ENCODE data around the gene BEST1. TPM values are rescaled to one million over a fixed set of nuclear protein-coding genes. Genes with fewer than 3 reads are reported as not detected.

BEST1 gene
- total RNA-seq (1 to 10 TPM; 3.9 to 8.0 TPM), polyA plus RNA-seq (1 to 10 TPM; 3.5 to 4.1 TPM)
- long read RNA-seq, donor 1, partial matches to known transcripts, result 2 of 8 reads
- long read RNA-seq, donor 1, other reads (novel, unspliced or antisense), result 6 of 8 reads
- long read RNA-seq, donor 2, partial matches to known transcripts, result 1 of 5 reads
- long read RNA-seq, donor 2, other reads (novel, unspliced or antisense), result 4 of 5 reads

- DNase-seq (no peak), ATAC-seq (ENCODE audit: low FRiP score) (no peak)
- Histone ChIP-seq H3K9me3 (ENCODE audit: control insufficient read depth, low read length) (no peaks in the 10 kb centered on the region), H3K4me1 (ENCODE audit: control insufficient read depth in 1 of 2, insufficient read depth in 2 of 2, low read length in 2 of 2) (no peaks in the 10 kb centered on the region), H3K36me3 (ENCODE audit: control insufficient read depth in 1 of 2, insufficient read depth in 2 of 2, low read length in 1 of 2) (no peaks in the 10 kb centered on the region), H3K27me3 (ENCODE audit: control insufficient read depth in 1 of 2, insufficient read depth in 2 of 2, low read length in 1 of 2) (no peaks in the 10 kb centered on the region), H3K4me3 (ENCODE audit: low read length in 2 of 2) (no peak within 1 kb of the TSS), H3K27ac (ENCODE audit: low read depth in 1 of 2, low read length in 2 of 2) (no peak within 1 kb of the TSS)
- 87 to 88% methylated on average over 8 of the region's 8 CpGs for WGBS, 2 donors
- intact Hi-C loops (cut with DNase I), result no loop called here
Observed at GRCh38 chr11:61950035-61950547, at the start of gene BEST1. BEST1 (plus strand) TSS chr11:61950351; CDS start chr11:61951807, 1,456 bp downstream.

DNA sequence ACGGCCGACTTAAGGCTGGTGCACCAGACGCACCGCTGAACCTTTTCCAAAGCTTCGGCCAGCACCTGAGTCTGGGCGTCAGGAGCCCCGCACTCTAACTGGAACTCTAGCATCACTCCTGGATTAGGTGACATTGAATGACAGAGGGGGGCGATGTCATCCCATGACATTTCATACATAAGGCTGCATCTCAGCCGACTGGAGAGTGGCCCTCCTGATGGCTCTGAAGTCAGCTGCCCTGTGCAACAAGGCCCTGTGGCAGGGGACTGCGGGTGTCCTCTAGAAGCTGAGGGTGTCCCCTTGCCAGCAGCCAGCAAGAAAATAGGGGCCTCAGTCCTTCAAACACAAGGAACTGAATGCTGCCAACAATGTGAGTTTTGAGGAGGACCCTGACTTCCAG lies 48.8 kb upstream of the BEST1 start:
- no peaks in the 10 kb centered on the region for H3K4me1 ChIP-seq (ENCODE audit: control insufficient read depth in 1 of 2, insufficient read depth in 2 of 2, low read length in 2 of 2)
- DNase-seq (no peak), ATAC-seq (ENCODE audit: low FRiP score) (no peak)
- H3K36me3 ChIP-seq (ENCODE audit: control insufficient read depth in 1 of 2, insufficient read depth in 2 of 2, low read length in 1 of 2), result no peaks in the 10 kb centered on the region
- H3K27me3 ChIP-seq (ENCODE audit: control insufficient read depth in 1 of 2, insufficient read depth in 2 of 2, low read length in 1 of 2), result no peaks in the 10 kb centered on the region
- no peak overlapping the region for H3K4me3 ChIP-seq (ENCODE audit: low read length in 2 of 2)
- no peak overlapping the region for H3K27ac ChIP-seq (ENCODE audit: low read depth in 1 of 2, low read length in 2 of 2)
- 91% methylated on average over 10 of the region's 10 CpGs for WGBS, 2 donors
- intact Hi-C loops (cut with DNase I), result loop anchor here in 1 of 2 donors (2.0 kb wide), 1 partner anchor 179 kb away; no protein-coding TSS in a partner anchor
- H3K9me3 ChIP-seq (ENCODE audit: control insufficient read depth, low read length), result no peaks in the 10 kb centered on the region

DNA sequence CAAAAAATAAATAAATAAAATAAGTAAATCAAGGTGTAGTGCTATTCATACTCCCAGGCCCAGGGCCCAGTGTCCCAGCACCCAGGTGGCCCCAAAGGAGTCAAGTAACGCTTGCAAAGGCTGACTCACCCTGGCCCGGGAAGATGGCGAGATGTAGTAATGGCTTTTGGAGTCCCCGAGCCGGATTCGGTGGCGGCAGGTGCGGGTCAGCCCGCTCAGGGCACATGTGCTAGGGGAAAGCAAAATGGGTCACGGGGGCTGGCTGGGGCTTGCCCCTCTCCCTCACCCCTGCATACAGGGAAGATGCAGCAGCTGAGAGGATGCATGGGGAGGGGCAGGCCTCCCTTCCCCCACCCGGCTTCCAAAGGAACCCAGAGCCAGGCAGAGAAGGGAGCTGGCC lies 47.8 kb upstream of the BEST1 start:
- Histone ChIP-seq H3K27me3 (ENCODE audit: control insufficient read depth in 1 of 2, insufficient read depth in 2 of 2, low read length in 1 of 2) (no peaks in the 10 kb centered on the region), H3K9me3 (ENCODE audit: control insufficient read depth, low read length) (no peaks in the 10 kb centered on the region), H3K27ac (ENCODE audit: low read depth in 1 of 2, low read length in 2 of 2) (no peak overlapping the region), H3K4me1 (ENCODE audit: control insufficient read depth in 1 of 2, insufficient read depth in 2 of 2, low read length in 2 of 2) (no peaks in the 10 kb centered on the region), H3K36me3 (ENCODE audit: control insufficient read depth in 1 of 2, insufficient read depth in 2 of 2, low read length in 1 of 2) (no peaks in the 10 kb centered on the region), H3K4me3 (ENCODE audit: low read length in 2 of 2) (no peak overlapping the region)
- intact Hi-C loops (cut with DNase I), result no loop called here
- DNase-seq (no peak), ATAC-seq (ENCODE audit: low FRiP score) (no peak)
- 93 to 95% methylated on average over 11 of the region's 11 CpGs for WGBS, 2 donors

GRCh38 chr11:61903845-61904244 lies 46.3 kb upstream of the BEST1 start:
- intact Hi-C loops (cut with DNase I), result no loop called here
- DNase-seq, result no peak
- no peak overlapping the region for H3K27ac ChIP-seq (ENCODE audit: low read depth in 1 of 2, low read length in 2 of 2)
- H3K4me3 ChIP-seq (ENCODE audit: low read length in 2 of 2), result no peak overlapping the region
- ATAC-seq (ENCODE audit: low FRiP score), result no peak
- no peaks in the 10 kb centered on the region for H3K9me3 ChIP-seq (ENCODE audit: control insufficient read depth, low read length)
- no peaks in the 10 kb centered on the region for H3K27me3 ChIP-seq (ENCODE audit: control insufficient read depth in 1 of 2, insufficient read depth in 2 of 2, low read length in 1 of 2)
- H3K36me3 ChIP-seq (ENCODE audit: control insufficient read depth in 1 of 2, insufficient read depth in 2 of 2, low read length in 1 of 2), result no peaks in the 10 kb centered on the region
- 97% methylated on average over 3 of the region's 3 CpGs for WGBS, 2 donors
- H3K4me1 ChIP-seq (ENCODE audit: control insufficient read depth in 1 of 2, insufficient read depth in 2 of 2, low read length in 2 of 2), result no peaks in the 10 kb centered on the region

DNA sequence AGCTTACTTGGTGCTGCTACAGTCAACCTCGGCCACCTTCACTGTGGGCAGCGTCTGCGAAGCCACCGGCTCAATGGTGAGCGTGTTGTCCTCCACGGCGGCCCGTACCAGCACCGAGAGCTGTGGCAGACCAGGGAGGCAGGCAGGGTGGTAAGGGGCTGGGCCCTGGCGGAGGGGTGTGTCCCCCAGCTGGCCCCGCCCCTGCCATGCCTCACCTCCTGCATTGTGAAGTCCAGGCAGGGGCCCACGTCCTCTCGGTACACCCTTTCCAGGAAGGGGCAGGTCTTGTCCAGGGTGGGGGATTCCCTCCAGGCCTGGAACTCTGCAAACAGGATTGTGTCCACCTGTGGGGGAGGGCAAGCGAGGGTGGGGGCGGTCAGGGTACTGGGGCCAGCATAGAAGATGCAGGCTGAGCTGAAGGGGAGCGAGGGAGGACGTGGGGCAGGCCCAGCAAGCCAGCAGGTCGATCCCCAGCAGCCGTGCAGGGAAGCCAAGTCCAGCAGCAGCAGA lies 45.6 kb upstream of the BEST1 start:
- H3K27me3 ChIP-seq (ENCODE audit: control insufficient read depth in 1 of 2, insufficient read depth in 2 of 2, low read length in 1 of 2), result no peaks in the 10 kb centered on the region
- no peak overlapping the region for H3K27ac ChIP-seq (ENCODE audit: low read depth in 1 of 2, low read length in 2 of 2)
- 78 to 79% methylated on average over 18 to 19 of the region's 19 CpGs for WGBS, 2 donors
- H3K36me3 ChIP-seq (ENCODE audit: control insufficient read depth in 1 of 2, insufficient read depth in 2 of 2, low read length in 1 of 2), result no peaks in the 10 kb centered on the region
- H3K4me1 ChIP-seq (ENCODE audit: control insufficient read depth in 1 of 2, insufficient read depth in 2 of 2, low read length in 2 of 2), result no peaks in the 10 kb centered on the region
- ATAC-seq (ENCODE audit: low FRiP score), result no peak
- H3K9me3 ChIP-seq (ENCODE audit: control insufficient read depth, low read length), result no peaks in the 10 kb centered on the region
- DNase-seq, result no peak
- H3K4me3 ChIP-seq (ENCODE audit: low read length in 2 of 2), result no peak overlapping the region
- intact Hi-C loops (cut with DNase I), result no loop called here

DNA sequence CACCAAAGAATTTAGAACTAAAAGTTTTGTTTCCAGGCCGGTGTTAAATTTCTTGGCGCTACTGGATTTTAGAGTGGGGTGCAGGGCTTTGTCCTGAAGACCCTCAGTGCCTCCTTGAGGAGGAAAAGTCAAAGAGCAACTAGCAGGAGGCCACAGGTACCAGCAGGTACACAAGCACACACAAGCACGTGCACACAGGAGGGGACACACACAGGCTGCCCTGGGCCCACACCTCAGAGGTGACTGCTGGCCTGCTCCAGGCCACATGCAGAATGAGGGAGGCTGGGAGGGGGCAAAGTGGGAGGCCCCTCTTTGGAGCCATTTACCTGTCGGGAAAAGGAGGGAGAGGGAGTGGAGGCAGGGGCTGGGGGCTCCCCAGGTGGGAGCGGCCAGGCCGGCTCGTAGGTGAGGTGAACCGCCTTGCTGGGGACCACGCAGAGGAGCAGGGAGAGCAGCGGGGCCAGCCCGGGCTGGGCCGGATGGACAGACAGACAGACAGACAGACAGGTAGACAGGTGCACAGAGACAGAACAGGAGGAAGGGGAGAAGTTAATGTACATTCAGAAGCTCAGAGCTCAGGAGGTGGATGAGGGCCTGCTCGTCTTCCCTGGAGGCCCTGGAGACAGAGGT lies 45.0 kb upstream of the BEST1 start:
- ATAC-seq (ENCODE audit: low FRiP score), result no peak
- Histone ChIP-seq H3K36me3 (ENCODE audit: control insufficient read depth in 1 of 2, insufficient read depth in 2 of 2, low read length in 1 of 2) (no peaks in the 10 kb centered on the region), H3K4me1 (ENCODE audit: control insufficient read depth in 1 of 2, insufficient read depth in 2 of 2, low read length in 2 of 2) (no peaks in the 10 kb centered on the region), H3K27me3 (ENCODE audit: control insufficient read depth in 1 of 2, insufficient read depth in 2 of 2, low read length in 1 of 2) (no peaks in the 10 kb centered on the region), H3K9me3 (ENCODE audit: control insufficient read depth, low read length) (no peaks in the 10 kb centered on the region), H3K4me3 (ENCODE audit: low read length in 2 of 2) (no peak overlapping the region), H3K27ac (ENCODE audit: low read depth in 1 of 2, low read length in 2 of 2) (no peak overlapping the region)
- DNase-seq, result no peak
- WGBS, 2 donors, result 94 to 95% methylated on average over 13 of the region's 13 CpGs
- intact Hi-C loops (cut with DNase I), result no loop called here

DNA sequence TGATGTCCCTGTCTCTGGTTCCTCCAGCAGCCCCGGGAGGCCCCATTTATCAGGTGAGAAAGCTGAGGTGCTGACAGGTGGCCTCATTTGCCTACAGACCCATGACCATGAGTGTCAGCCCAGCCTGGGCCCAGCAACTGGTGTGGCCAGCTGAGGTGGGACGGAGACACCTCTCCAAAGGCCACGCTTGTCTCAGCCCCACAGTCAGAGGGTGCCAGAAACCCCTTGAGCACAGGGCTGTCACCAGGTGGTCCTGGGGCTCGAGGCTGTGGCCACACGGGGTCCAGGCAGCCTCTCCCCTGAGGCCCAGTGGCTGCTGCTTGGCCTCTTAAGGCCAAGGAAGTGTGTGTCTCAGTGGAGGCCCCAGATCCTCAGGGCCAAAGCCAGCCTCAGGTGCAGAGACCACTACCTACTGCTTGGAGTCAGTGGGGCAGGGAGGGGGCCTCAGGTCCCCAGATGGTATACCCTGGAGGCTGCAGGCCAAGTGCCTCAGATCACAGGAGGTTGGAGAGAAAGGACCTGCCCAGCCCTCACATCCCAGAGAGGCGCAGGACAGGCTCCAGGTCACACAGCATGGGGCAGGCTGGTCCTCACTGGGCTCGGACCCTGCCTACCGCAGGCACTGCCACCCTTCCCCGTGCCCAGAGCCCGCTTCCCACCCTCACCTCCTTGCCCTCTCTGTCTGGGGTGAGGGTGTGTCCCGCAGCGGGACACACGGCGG lies 44.2 kb upstream of the BEST1 start:
- 90 to 91% methylated on average over 14 of the region's 14 CpGs for WGBS, 2 donors
- Histone ChIP-seq H3K4me1 (ENCODE audit: control insufficient read depth in 1 of 2, insufficient read depth in 2 of 2, low read length in 2 of 2) (no peaks in the 10 kb centered on the region), H3K27ac (ENCODE audit: low read depth in 1 of 2, low read length in 2 of 2) (no peak overlapping the region), H3K36me3 (ENCODE audit: control insufficient read depth in 1 of 2, insufficient read depth in 2 of 2, low read length in 1 of 2) (no peaks in the 10 kb centered on the region), H3K4me3 (ENCODE audit: low read length in 2 of 2) (no peak overlapping the region), H3K9me3 (ENCODE audit: control insufficient read depth, low read length) (no peaks in the 10 kb centered on the region), H3K27me3 (ENCODE audit: control insufficient read depth in 1 of 2, insufficient read depth in 2 of 2, low read length in 1 of 2) (no peaks in the 10 kb centered on the region)
- no peak for ATAC-seq (ENCODE audit: low FRiP score)
- intact Hi-C loops (cut with DNase I), result no loop called here
- no peak for DNase-seq

DNA sequence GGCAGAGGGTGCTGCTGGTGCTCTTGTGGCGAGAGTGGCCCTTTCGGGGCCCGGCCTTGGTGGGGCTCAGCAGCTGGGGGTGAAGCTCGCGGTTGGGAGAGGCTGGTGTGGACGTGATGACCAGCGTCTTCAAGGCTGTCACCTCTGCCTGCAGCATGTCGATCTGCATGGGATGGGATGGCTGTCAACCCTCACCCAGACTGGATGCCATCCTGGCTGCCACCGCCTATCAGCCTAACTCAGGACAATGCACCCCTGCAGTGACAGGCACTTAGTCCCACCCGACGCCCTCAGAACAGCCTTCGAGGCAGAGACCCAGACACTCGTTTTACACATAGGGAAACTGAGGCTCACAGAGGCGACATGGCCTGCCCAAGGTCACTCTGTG lies 43.6 kb upstream of the BEST1 start:
- Histone ChIP-seq H3K27ac (ENCODE audit: low read depth in 1 of 2, low read length in 2 of 2) (no peak overlapping the region), H3K4me1 (ENCODE audit: control insufficient read depth in 1 of 2, insufficient read depth in 2 of 2, low read length in 2 of 2) (no peaks in the 10 kb centered on the region), H3K9me3 (ENCODE audit: control insufficient read depth, low read length) (no peaks in the 10 kb centered on the region), H3K4me3 (ENCODE audit: low read length in 2 of 2) (no peak overlapping the region), H3K36me3 (ENCODE audit: control insufficient read depth in 1 of 2, insufficient read depth in 2 of 2, low read length in 1 of 2) (no peaks in the 10 kb centered on the region), H3K27me3 (ENCODE audit: control insufficient read depth in 1 of 2, insufficient read depth in 2 of 2, low read length in 1 of 2) (no peaks in the 10 kb centered on the region)
- DNase-seq, result no peak
- 92% methylated on average over 14 of the region's 14 CpGs for WGBS, 2 donors
- intact Hi-C loops (cut with DNase I), result no loop called here
- ATAC-seq (ENCODE audit: low FRiP score), result no peak

All from aorta (tissue), 5 donors.